KOPT-K1 (cell line): ENCODE measurements around the gene ZBTB43.
"Not testable (repeated sequence)": the region's sequence is repeated elsewhere in the genome, so short reads cannot be mapped to it uniquely, and the experiment has no call there.

Source experiments
- H3K27ac ChIP-seq: fragments of 200-600 bp; sonication (generic); 2 replicates; pipeline ENCODE4 v1.5.1; 2016; ENCODE audit warnings: antibody characterized with exemption, mild to moderate bottlenecking, low read depth, low read length; ENCODE audit not compliant: poor library complexity, severe bottlenecking
- H3K36me3 ChIP-seq: fragments of 200-600 bp; sonication (generic); 2 replicates; pipeline ENCODE4 v1.5.1; 2017; ENCODE audit warnings: antibody characterized with exemption, mild to moderate bottlenecking, low read length, moderate library complexity; ENCODE audit not compliant: insufficient read depth
- H3K9me3 ChIP-seq: fragments of 200-600 bp; sonication (generic); 2 replicates; pipeline ENCODE4 v1.5.1; 2017; ENCODE audit warnings: antibody characterized with exemption, low read length, mild to moderate bottlenecking; ENCODE audit not compliant: insufficient read depth, poor library complexity, severe bottlenecking

ZBTB43 gene

DNA sequence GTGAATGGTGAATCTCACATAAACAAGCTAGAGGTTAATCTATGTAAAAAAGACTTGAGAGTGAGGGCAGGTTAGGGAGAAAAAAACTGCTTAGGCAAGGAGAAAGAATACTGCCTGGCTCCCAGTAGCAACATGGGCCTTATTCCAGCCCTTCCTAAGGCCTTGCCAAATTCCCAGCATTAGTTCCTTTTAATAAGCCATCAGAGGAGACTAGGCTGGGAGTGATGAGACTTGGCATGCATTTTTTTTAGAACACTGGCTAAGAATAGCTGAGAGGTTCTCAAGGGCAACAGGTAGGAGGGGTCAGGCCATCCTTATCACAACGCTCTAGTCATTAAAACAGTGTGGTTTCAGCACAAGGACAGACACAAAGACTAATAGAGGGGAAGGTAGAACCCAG is 20.9 kb upstream of the ZBTB43 start:
- no peak overlapping the region for H3K27ac ChIP-seq
- H3K36me3 ChIP-seq = no peaks in the 10 kb centered on the region
- no peaks in the 10 kb centered on the region for H3K9me3 ChIP-seq

- no peak overlapping the region for H3K27ac ChIP-seq
- no peaks in the 10 kb centered on the region for H3K9me3 ChIP-seq
- H3K36me3 ChIP-seq = no peaks in the 10 kb centered on the region
Observed at GRCh38 chr9:126784401-126784800, 20.4 kb upstream of the ZBTB43 start.

GRCh38 chr9:126784841-126785240 is 20.0 kb upstream of the ZBTB43 start:
- not testable (repeated sequence) for H3K27ac ChIP-seq, H3K36me3 ChIP-seq, H3K9me3 ChIP-seq

DNA sequence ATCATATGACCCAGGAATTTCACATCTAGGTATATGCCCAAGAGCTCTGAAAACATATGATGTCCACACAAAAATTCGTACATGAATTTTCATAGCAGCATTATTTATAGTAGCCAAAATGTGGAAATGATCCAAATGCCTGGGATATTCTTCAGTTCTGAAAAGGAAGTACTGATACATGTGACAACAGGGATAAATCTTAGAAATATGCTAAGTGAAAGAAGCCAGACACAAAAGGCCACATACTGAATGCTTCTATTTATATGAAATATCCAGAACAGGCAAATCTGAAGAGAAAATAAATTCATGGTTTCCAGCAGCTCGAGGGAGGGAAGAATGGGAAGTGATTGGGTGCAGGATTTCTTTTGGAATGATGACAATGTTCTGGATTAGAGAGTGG is 16.8 kb upstream of the ZBTB43 start:
- Histone ChIP-seq H3K27ac (no peak overlapping the region), H3K9me3 (no peaks in the 10 kb centered on the region), H3K36me3 (no peaks in the 10 kb centered on the region)

DNA sequence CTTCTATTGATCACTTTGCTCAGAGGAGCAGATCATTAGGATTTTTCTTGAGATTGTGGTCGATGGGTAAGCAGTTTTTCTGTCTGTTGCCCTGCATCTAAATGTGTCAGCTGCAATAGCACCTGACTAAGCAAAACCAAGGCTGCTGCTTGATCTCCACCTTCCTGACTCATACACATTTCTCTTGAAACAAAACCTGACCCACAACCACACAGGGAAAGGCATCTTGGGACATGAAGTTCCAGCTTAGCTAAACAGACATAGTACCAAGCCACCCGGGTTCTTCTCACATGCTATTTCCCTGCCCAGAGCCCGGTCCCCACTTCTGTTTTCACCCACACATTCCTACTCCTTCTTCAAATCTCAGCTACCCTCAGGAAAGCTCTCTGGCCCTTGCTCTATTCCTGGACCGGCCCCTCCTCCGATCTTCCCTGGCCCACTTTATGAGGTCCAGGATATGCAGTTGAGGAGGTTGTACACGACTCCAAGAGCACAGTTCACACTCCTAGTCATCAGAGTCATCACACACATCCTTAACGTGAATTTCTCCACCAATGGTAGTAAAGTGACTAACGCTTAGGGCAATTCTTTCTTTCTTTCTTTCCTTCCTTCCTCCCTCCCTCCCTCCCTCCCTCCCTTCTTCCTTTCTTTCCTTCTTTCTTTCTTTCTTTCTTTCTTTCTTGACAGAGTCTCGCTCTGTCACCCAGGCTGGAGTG is 16.0 kb upstream of the ZBTB43 start:
- H3K27ac ChIP-seq = no peak overlapping the region
- H3K36me3 ChIP-seq = no peaks in the 10 kb centered on the region
- H3K9me3 ChIP-seq = no peaks in the 10 kb centered on the region

DNA sequence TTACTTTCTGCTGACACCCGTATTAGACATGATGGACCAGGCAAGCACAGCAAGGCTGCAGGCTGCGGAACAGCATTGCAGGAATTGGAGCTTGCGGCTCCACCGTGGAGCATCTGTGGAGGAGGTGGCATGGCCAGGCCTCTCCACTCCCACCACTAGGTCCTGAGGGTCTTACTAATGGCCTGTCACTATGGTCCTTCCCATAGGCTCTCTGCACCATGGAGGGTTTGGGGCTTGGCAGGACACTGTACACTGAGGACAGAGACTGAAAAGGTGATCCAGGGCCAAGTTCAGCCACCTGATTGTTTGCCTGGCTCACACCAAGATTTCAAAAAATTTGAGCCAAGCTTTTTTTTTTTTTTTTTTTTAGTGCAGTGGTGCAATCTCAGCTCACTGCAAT is 14.3 kb upstream of the ZBTB43 start:
- H3K36me3 ChIP-seq = no peaks in the 10 kb centered on the region
- peaks cover 2% of the 10 kb centered on the region for H3K9me3 ChIP-seq
- no peak overlapping the region for H3K27ac ChIP-seq

DNA sequence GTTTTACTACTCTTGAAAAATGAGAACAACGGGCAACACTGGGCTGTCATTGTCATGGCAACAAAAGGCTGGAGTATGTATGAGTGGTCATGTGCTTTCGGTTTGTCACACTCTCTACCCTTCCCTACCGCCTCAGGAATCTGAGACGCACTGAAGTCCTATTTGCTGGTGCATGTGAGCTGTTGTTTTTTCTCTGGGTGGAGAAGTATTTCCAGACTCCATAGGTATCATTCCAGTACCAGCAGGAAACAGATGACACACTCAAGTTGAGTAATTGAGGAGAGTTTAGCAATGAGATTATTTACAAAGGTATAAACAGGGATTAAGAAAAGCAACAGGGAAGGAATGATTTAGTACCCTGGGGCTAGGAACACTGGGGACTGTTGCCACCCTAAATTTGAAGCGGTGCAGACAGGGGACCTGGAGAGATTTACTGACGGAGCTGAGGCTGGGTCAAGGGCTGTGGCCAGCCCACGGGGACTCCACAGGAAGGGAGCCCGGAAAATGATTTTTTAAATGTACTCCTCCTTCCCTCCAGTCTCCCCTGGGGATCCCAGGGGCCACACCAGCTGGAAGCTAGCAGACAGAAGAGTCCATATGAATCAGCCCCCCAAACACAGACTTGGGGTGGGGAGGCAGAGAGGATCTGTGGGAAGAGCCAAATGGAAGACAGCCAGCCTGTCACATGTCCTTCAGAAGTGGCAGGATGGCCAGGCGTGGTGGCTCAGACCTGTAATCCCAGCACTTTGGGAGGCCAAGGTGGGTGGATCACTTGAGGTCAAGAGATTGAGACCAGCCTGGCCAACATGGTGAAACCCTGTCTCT is 13.2 kb upstream of the ZBTB43 start:
- Histone ChIP-seq H3K9me3 (peaks cover 11% of the 10 kb centered on the region), H3K36me3 (no peaks in the 10 kb centered on the region), H3K27ac (no peak overlapping the region)

DNA sequence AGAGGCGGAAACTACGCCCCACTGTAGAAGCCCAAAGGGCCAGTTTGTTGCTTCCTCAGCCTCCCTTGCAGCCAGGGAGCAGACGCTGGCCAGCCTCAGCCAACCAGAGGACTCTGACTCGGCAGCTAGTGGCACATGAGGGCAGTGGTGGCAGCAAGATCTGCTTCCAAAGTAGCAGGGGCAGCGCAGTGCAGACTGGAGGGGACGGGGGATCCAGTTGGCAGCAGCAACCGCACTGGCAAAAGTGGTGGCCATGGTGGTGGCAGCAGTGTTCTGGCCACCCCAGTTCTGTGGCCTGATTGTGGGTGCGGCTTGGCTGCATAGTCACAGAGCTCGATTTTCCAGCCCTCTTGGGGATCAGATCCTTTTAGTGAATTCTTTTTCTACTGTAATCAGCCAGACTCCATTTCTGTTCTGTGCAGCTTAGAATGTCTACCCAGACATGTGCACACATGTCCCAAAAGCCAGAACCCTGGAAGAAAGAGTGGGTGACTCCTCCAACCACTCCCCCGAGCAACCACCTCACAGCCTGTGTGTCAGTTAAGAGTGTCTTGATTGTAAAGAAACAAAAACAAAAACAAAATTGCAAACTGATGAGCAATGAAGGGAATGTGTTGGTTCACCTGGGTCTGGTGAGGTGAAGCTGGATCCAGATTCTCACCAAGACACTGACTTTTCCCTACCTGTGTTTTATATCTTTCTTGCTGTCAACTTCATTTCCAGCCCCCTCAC is 11.0 kb upstream of the ZBTB43 start:
- Histone ChIP-seq H3K36me3 (no peaks in the 10 kb centered on the region), H3K27ac (no peak overlapping the region), H3K9me3 (peaks cover 11% of the 10 kb centered on the region)

- H3K36me3 ChIP-seq = no peaks in the 10 kb centered on the region
- H3K9me3 ChIP-seq = peaks cover 11% of the 10 kb centered on the region
- H3K27ac ChIP-seq = no peak overlapping the region
Observed at GRCh38 chr9:126794441-126794840, 10.4 kb upstream of the ZBTB43 start.

- no peak overlapping the region for H3K27ac ChIP-seq
- H3K36me3 ChIP-seq = no peaks in the 10 kb centered on the region
- H3K9me3 ChIP-seq = peaks cover 11% of the 10 kb centered on the region
Observed at GRCh38 chr9:126796758-126797157, 8.1 kb upstream of the ZBTB43 start.

- H3K36me3 ChIP-seq = no peaks in the 10 kb centered on the region
Observed at GRCh38 chr9:126797903-126798302, 6.9 kb upstream of the ZBTB43 start.

GRCh38 chr9:126799034-126799433 is 5.8 kb upstream of the ZBTB43 start:
- Histone ChIP-seq H3K9me3 (peaks cover 11% of the 10 kb centered on the region), H3K36me3 (no peaks in the 10 kb centered on the region), H3K27ac (no peak overlapping the region)

More at GRCh38 chr9:126797903-126798302, 6.9 kb upstream of the ZBTB43 start:
- Histone ChIP-seq H3K9me3 (peaks cover 11% of the 10 kb centered on the region), H3K27ac (no peak overlapping the region)

- Histone ChIP-seq H3K36me3 (no peaks in the 10 kb centered on the region), H3K27ac (no peak overlapping the region)
Observed at GRCh38 chr9:126802318-126803059, 2.4 kb upstream of the ZBTB43 start.

DNA sequence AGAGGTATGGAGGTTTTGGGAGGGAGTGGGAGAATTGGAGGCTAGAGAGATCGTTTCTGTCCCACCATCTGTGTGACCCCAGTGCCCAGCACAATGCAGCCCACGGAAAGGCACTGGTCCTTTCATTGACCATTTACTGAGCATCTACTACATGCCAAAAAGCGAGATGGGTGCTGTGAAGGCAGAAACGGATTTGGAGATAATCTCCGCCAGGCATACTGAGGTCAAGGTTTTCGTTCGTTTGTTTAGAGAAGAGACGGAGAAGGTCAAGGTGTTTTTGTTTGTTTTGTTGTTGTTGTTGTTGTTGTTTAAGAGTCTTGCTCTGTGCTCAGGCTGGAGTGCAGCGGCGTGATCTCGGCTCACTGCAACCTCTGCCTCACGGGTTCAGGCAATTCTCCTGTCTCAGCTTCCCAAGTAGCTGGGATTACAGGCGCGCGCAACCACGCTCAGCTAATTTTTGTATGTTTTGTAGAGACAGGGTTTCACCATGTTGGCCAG is 593 bp upstream of the ZBTB43 start:
- peaks cover 4% of the 10 kb centered on the region for H3K36me3 ChIP-seq
- no peaks in the 10 kb centered on the region for H3K9me3 ChIP-seq
- H3K27ac ChIP-seq = peak overlapping the region; percentile 74

More at GRCh38 chr9:126802318-126803059, 2.4 kb upstream of the ZBTB43 start:
- H3K9me3 ChIP-seq = no peaks in the 10 kb centered on the region
